Glutamatergic neuron (in vitro differentiated cells): ENCODE measurements around the gene SLC22A15. TPM values are rescaled to one million over a fixed set of nuclear protein-coding genes. Genes with fewer than 3 reads are reported as not detected.
A peak's percentile ranks its signal among the peaks of the same experiment; 100 is the strongest.

Source experiments
- DNase-seq: peaks from one replicate; pipeline ENCODE4 v3.0.0; 2022
- H3K27ac Mint-ChIP-seq: one replicate; pipeline ENCODE4 v1.8.0; 2020; ENCODE audit warnings: mild to moderate bottlenecking, mixed read lengths, inconsistent platforms; ENCODE audit not compliant: unreplicated experiment
- H3K27me3 Mint-ChIP-seq: one replicate; pipeline ENCODE4 v1.8.0; 2020; ENCODE audit warnings: mild to moderate bottlenecking, moderate library complexity, mixed read lengths, inconsistent platforms; ENCODE audit not compliant: unreplicated experiment
- H3K36me3 Mint-ChIP-seq: one replicate; pipeline ENCODE4 v1.8.0; 2020; ENCODE audit warnings: mild to moderate bottlenecking, mixed read lengths, inconsistent platforms; ENCODE audit not compliant: unreplicated experiment
- H3K4me1 Mint-ChIP-seq: one replicate; pipeline ENCODE4 v1.8.0; 2020; ENCODE audit warnings: mild to moderate bottlenecking, low read depth, mixed read lengths, inconsistent platforms; ENCODE audit not compliant: unreplicated experiment
- H3K4me3 Mint-ChIP-seq: one replicate; pipeline ENCODE4 v1.8.0; 2020; ENCODE audit warnings: mild to moderate bottlenecking, mixed read lengths, inconsistent platforms; ENCODE audit not compliant: unreplicated experiment
- H3K9me3 Mint-ChIP-seq: one replicate; pipeline ENCODE4 v1.8.0; 2020; ENCODE audit warnings: mild to moderate bottlenecking, moderate library complexity, mixed read lengths, inconsistent platforms; ENCODE audit not compliant: unreplicated experiment
- total RNA-seq: library from RNA; stranded (reverse); fragmentation: NEBNext Ultra II Directional; extraction: Animal tissue kit (Norgen Biotek cat#: 25700); gene quantifications from one replicate; pipeline ENCODE4 v1.2.1, GENCODE V29; 2021; ENCODE audit not compliant: unreplicated experiment
- TF ChIP-seq, protein P1 (sequence below): fragments of 200-600 bp; sonication (generic); IDR thresholded peaks from one replicate; pipeline ENCODE4 v1.5.0; 2021; ENCODE audit not compliant: partially characterized antibody, unreplicated experiment

SLC22A15 gene
- total RNA-seq, 1 donor from 2014 or later, result 49.4 TPM

DNA sequence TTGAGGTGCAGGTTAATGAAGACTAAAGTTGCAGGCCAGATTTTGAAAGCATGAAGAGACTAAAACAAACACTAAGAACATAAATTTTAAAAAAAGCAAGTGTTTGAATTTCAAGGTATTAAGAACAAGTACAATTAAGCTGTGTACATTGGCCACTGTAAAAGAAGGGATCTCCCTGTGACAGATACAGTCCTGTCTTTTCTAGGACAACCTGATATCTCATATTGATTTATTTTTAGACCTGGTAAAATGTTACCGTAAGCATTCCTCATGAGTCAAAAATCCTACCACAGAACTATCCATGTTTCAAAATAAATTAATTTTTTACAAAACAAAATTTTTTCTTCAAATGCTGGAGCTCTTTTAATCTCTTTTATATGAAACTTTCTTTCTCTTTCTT, 39.4 kb downstream of the SLC22A15 start:
- Mint-ChIP-seq H3K4me1 (peaks cover 6% of the 10 kb centered on the region), H3K4me3 (no peak overlapping the region), H3K27me3 (no peaks in the 10 kb centered on the region), H3K36me3 (no peaks in the 10 kb centered on the region), H3K27ac (no peak overlapping the region), H3K9me3 (no peaks in the 10 kb centered on the region)
- TF ChIP-seq, protein P1, sequence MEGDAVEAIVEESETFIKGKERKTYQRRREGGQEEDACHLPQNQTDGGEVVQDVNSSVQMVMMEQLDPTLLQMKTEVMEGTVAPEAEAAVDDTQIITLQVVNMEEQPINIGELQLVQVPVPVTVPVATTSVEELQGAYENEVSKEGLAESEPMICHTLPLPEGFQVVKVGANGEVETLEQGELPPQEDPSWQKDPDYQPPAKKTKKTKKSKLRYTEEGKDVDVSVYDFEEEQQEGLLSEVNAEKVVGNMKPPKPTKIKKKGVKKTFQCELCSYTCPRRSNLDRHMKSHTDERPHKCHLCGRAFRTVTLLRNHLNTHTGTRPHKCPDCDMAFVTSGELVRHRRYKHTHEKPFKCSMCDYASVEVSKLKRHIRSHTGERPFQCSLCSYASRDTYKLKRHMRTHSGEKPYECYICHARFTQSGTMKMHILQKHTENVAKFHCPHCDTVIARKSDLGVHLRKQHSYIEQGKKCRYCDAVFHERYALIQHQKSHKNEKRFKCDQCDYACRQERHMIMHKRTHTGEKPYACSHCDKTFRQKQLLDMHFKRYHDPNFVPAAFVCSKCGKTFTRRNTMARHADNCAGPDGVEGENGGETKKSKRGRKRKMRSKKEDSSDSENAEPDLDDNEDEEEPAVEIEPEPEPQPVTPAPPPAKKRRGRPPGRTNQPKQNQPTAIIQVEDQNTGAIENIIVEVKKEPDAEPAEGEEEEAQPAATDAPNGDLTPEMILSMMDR, result no peak
- no peak for DNase-seq

DNA sequence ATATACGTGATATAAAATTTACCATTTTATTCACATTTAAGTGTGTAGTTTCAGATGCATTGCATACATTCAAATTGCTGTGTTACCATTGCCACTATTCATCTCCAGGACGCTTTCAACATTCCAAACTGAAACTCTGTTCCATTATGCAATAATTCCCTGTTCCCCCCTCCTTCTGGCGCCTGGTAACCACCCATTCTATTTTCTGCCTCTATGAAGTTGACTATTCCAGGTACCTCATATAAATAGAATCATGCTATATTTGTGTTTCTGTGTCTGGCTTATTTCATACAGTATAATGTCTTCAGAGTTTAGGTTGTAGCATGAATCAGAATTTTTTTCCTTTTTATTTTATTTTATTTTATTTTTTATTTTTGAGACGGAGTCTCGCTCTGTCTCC, 41.7 kb downstream of the SLC22A15 start:
- H3K27ac Mint-ChIP-seq, result no peak overlapping the region
- peaks cover 12% of the 10 kb centered on the region for H3K36me3 Mint-ChIP-seq
- TF ChIP-seq, protein P1, result no peak

DNA sequence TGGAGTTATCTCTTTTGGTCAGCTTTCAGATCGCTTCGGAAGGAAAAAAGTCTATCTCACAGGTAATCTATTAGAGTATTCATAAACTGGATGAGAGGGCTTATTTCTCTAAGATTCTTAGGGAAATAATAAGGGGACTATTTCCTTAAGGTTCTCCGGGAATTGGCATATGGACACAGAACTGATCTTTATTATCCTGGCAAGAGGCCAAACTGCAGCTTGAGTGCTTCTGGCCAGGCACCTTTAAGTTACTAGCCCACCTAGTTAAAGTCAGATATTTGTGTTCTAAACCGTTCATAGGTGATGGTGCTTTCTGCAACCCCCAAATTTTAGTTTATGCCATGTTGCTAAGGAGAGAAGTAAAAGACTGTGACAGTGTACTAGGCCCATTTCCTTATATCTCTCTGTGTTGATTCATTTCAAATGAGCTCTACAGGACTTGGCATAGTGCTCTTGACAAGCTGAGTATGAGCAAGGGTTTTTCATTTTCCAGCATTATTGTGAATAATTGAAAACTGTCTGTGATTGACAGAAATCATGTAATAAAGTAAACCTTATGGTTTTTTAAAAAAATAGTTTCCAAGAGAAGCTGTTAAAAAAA, 43.4 kb downstream of the SLC22A15 start:
- H3K27ac Mint-ChIP-seq, result peak overlapping the region; percentile 0

More for the DNA sequence above, 41.7 kb downstream of the SLC22A15 start:
- Mint-ChIP-seq H3K4me3 (no peak overlapping the region), H3K4me1 (peaks cover 6% of the 10 kb centered on the region), H3K9me3 (no peaks in the 10 kb centered on the region), H3K27me3 (no peaks in the 10 kb centered on the region)
- no peak for DNase-seq

DNA sequence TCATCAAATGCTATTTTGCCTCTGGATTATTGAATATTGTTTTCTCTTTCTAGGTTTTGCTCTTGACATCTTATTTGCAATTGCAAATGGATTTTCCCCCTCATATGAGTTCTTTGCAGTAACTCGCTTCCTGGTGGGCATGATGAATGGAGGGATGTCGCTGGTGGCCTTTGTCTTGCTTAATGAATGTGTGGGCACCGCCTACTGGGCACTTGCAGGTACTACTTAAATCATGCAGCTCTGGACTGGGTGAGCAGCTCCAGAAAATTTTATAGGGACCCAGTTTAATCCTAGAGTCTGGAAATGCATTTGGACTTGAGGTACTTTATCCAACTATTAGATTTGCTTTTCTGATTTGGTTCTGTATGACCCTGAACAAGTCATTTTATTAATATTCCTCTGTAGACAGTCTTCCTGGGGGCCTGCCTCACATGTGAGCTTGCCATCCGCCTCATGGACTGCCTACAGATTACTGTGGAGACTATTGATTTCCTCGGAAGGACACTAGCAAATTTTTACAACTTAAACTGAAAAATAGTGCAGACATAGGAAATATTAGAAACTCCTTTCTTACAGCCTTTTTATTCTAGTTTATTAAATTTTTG, 44.5 kb downstream of the SLC22A15 start:
- Mint-ChIP-seq H3K27me3 (no peaks in the 10 kb centered on the region), H3K27ac (no peak overlapping the region), H3K36me3 (peaks cover 12% of the 10 kb centered on the region), H3K4me1 (peaks cover 6% of the 10 kb centered on the region), H3K4me3 (no peak overlapping the region), H3K9me3 (peaks cover under 1% of the 10 kb centered on the region)
- TF ChIP-seq, protein P1, result peak; percentile 83
- peak; percentile 71 for DNase-seq

More for the DNA sequence above, 43.4 kb downstream of the SLC22A15 start:
- TF ChIP-seq, protein P1, result no peak
- peaks cover 6% of the 10 kb centered on the region for H3K4me1 Mint-ChIP-seq
- peaks cover 12% of the 10 kb centered on the region for H3K36me3 Mint-ChIP-seq
- H3K4me3 Mint-ChIP-seq, result no peak overlapping the region
- H3K9me3 Mint-ChIP-seq, result no peaks in the 10 kb centered on the region
- no peak for DNase-seq
- H3K27me3 Mint-ChIP-seq, result no peaks in the 10 kb centered on the region

DNA sequence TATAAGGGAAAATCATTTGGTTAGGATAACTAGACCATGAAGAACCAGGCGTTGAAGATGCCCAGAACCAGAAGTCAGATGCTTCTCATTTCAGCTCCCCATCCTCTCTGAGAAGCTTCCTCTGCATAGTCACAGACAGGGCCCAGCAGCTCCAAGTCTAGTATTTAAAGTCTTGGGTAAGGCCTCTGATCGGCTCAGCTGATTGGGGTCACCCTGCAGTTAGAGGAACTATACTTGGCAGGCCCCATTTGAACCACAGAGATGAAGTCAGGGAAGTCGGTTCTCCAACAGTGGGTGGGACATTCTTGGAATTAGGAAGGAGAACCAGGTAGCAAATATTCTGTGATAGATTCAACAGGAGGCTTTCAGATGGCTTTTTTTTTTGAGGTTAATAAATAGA, 48.3 kb downstream of the SLC22A15 start:
- no peak for DNase-seq
- no peak overlapping the region for H3K27ac Mint-ChIP-seq
- H3K4me1 Mint-ChIP-seq, result peaks cover 2% of the 10 kb centered on the region
- H3K4me3 Mint-ChIP-seq, result no peak overlapping the region
- H3K9me3 Mint-ChIP-seq, result peaks cover 1% of the 10 kb centered on the region
- no peaks in the 10 kb centered on the region for H3K27me3 Mint-ChIP-seq
- peaks cover 12% of the 10 kb centered on the region for H3K36me3 Mint-ChIP-seq
- TF ChIP-seq, protein P1, result no peak
